ENCODE data around the gene SNRNP40. TPM values are rescaled to one million over a fixed set of nuclear protein-coding genes. Genes with fewer than 3 reads are reported as not detected.
"Not testable (repeated sequence)": the region's sequence is repeated elsewhere in the genome, so short reads cannot be mapped to it uniquely, and the experiment has no call there.

The SNRNP40 gene
- total RNA-seq, 3 donors from 2014 or later: 40.2 to 73.4 (median 66.6) TPM

DNA sequence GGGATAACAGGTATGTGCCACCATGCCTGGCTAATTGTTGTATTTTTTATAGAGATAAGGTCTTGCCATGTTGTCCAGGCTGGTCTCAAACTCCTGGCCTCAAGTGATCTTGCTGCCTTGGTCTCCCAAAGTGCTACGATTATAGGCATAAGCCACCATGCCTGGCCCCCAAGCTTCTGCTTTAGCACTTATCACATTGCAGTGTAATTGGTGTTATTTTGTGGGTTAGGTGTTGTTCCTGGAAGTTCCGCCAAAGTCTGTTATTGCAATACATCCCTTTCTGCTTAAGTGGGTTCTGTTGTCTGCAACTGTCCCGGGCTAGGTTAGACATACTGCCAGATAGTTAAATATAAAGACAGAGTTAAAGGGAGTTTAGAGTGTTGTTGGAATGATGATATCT, 3.6 kb upstream of the SNRNP40 start:
- H3K27me3 ChIP-seq: no peaks in the 10 kb centered on the region
- TF ChIP-seq POLR2AphosphoS5 (IDR thresholded peaks at IDR 0.05) (no peak), POLR2A (IDR thresholded peaks at IDR 0.05) (no peak)
- TF ChIP-seq, protein P1, sequence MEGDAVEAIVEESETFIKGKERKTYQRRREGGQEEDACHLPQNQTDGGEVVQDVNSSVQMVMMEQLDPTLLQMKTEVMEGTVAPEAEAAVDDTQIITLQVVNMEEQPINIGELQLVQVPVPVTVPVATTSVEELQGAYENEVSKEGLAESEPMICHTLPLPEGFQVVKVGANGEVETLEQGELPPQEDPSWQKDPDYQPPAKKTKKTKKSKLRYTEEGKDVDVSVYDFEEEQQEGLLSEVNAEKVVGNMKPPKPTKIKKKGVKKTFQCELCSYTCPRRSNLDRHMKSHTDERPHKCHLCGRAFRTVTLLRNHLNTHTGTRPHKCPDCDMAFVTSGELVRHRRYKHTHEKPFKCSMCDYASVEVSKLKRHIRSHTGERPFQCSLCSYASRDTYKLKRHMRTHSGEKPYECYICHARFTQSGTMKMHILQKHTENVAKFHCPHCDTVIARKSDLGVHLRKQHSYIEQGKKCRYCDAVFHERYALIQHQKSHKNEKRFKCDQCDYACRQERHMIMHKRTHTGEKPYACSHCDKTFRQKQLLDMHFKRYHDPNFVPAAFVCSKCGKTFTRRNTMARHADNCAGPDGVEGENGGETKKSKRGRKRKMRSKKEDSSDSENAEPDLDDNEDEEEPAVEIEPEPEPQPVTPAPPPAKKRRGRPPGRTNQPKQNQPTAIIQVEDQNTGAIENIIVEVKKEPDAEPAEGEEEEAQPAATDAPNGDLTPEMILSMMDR (IDR thresholded peaks at IDR 0.05): no peak
- H3K9me3 ChIP-seq: no peaks in the 10 kb centered on the region
- no peak overlapping the region for H3K4me3 ChIP-seq
- H3K36me3 ChIP-seq: no peaks in the 10 kb centered on the region
- no peak overlapping the region for H3K27ac ChIP-seq
- intact Hi-C loops (cut with DNase I; ENCODE audit: low total_unique reads): no loop called here
- no peak for DNase-seq (ENCODE audit: low spot score in 2 of 2)
- peaks cover 0 to 14% of the 10 kb centered on the region in 2 donors for H3K4me1 ChIP-seq

DNA sequence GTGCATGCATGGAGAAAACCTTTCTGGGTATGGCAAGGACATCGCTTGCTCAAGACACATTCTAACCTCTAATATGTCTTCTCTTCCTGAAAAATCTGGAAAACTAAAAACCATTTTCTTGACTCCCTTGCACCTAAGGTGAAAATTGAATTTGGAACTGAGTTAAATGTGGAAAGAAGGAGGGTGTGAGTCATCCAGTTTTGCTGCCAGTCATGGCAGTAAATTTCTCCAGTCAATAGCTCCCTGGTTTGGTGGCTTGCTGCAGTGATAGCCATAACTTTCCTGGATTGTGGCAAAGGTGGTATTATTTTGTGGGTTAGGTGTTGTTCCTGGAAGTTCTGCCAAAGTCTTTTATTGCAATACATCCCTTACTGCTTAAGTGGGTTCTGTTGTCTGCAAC, 2.8 kb upstream of the SNRNP40 start:
- Histone ChIP-seq H3K4me1 (peaks cover 0 to 14% of the 10 kb centered on the region in 2 donors), H3K9me3 (no peaks in the 10 kb centered on the region), H3K4me3 (no peak overlapping the region), H3K36me3 (no peaks in the 10 kb centered on the region), H3K27me3 (no peaks in the 10 kb centered on the region), H3K27ac (no peak overlapping the region)
- TF ChIP-seq POLR2A (IDR thresholded peaks at IDR 0.05) (no peak), POLR2AphosphoS5 (IDR thresholded peaks at IDR 0.05) (no peak)
- TF ChIP-seq, protein P1 (IDR thresholded peaks at IDR 0.05): no peak
- DNase-seq (ENCODE audit: low spot score in 2 of 2): no peak
- intact Hi-C loops (cut with DNase I; ENCODE audit: low total_unique reads): no loop called here

- peaks cover 0 to 14% of the 10 kb centered on the region in 2 donors for H3K4me1 ChIP-seq
- H3K27ac ChIP-seq: peak overlapping the region; percentile 96
- no peak for DNase-seq (ENCODE audit: low spot score in 2 of 2)
- H3K9me3 ChIP-seq: no peaks in the 10 kb centered on the region
- no peaks in the 10 kb centered on the region for H3K27me3 ChIP-seq
- H3K36me3 ChIP-seq: no peaks in the 10 kb centered on the region
- TF ChIP-seq, protein P1 (IDR thresholded peaks at IDR 0.05): no peak
- TF ChIP-seq POLR2A (IDR thresholded peaks at IDR 0.05) (no peak), POLR2AphosphoS5 (IDR thresholded peaks at IDR 0.05) (no peak)
- peak overlapping the region; percentile 81 to 98 (median 93) for H3K4me3 ChIP-seq
- intact Hi-C loops (cut with DNase I; ENCODE audit: low total_unique reads): no loop called here
Measured at GRCh38 chr1:31297277-31298247, 974 bp upstream of the SNRNP40 start.

DNA sequence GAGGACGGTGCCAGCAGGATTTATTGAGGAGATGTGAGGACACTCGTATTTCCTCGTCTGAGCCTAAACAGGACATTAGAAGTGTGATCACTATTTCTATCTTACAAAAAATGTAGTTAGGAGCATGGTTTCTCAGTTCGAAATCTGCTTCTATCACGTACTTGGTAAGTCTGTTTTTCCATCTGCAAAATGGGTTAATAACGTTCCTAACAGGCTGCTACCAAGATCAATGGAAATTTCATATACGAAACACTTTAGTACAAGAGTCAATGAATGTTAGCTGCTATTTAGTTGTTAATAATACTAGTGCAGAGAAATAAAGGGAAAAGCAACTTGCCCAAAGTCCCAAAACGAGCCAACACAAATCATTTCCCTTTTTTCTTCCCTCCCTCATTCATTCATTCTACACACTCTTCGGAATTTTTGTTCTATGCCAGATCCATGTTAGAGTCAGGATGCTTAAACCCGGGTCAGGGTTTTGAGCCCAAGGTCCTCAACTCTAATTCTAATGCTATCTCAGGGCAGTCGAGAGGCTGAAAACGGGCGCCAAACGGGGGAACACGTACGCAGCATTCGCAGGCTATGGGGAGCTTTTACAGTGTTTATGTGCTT, 608 bp downstream of the SNRNP40 start:
- Histone ChIP-seq H3K36me3 (no peaks in the 10 kb centered on the region), H3K9me3 (no peaks in the 10 kb centered on the region), H3K27ac (peak overlapping the region; percentile 85 to 96), H3K27me3 (no peaks in the 10 kb centered on the region), H3K4me3 (peak overlapping the region; percentile 81 to 98 (median 93)), H3K4me1 (peaks cover 0 to 14% of the 10 kb centered on the region in 2 donors)
- TF ChIP-seq POLR2AphosphoS5 (IDR thresholded peaks at IDR 0.05) (no peak), POLR2A (IDR thresholded peaks at IDR 0.05) (no peak)
- TF ChIP-seq, protein P1 (IDR thresholded peaks at IDR 0.05): no peak
- DNase-seq (ENCODE audit: low spot score in 2 of 2): no peak
- intact Hi-C loops (cut with DNase I; ENCODE audit: low total_unique reads): no loop called here

- peaks cover 7% of the 10 kb centered on the region for H3K36me3 ChIP-seq
- H3K27ac ChIP-seq: no peak overlapping the region
- H3K4me1 ChIP-seq: no peaks in the 10 kb centered on the region
- no peak for DNase-seq (ENCODE audit: low spot score in 2 of 2)
- no peaks in the 10 kb centered on the region for H3K9me3 ChIP-seq
- intact Hi-C loops (cut with DNase I; ENCODE audit: low total_unique reads): no loop called here
- no peaks in the 10 kb centered on the region for H3K27me3 ChIP-seq
- TF ChIP-seq POLR2AphosphoS5 (IDR thresholded peaks at IDR 0.05) (no peak), POLR2A (IDR thresholded peaks at IDR 0.05) (no peak)
- TF ChIP-seq, protein P1 (IDR thresholded peaks at IDR 0.05): no peak
- no peak overlapping the region for H3K4me3 ChIP-seq
Measured at GRCh38 chr1:31289021-31289420, 7.6 kb downstream of the SNRNP40 start.

GRCh38 chr1:31287791-31288190, 8.8 kb downstream of the SNRNP40 start:
- H3K4me1 ChIP-seq; H3K36me3 ChIP-seq; H3K9me3 ChIP-seq; intact Hi-C loops (cut with DNase I; ENCODE audit: low total_unique reads); H3K27ac ChIP-seq; DNase-seq (ENCODE audit: low spot score in 2 of 2); H3K27me3 ChIP-seq; H3K4me3 ChIP-seq: not testable (repeated sequence)

DNA sequence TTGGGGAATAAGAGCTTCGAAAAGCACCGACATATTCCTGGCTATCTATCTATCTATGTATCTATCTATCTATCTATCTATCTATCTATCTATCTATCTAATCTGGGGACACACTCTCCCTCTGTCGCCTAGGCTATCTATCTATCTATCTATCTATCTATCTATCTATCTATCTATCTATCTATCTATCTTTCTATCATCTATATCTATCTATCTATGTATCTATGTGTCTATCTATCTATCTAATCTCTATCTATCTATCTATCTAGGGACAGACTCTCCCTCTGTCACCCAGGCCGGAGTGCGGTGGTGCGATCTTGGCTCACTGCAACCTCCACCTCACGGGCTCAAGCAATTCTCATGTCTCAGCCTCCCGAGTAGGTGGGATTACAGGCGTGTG, 14.2 kb downstream of the SNRNP40 start:
- H3K27ac ChIP-seq; DNase-seq (ENCODE audit: low spot score in 2 of 2); H3K4me3 ChIP-seq; H3K36me3 ChIP-seq; H3K9me3 ChIP-seq; intact Hi-C loops (cut with DNase I; ENCODE audit: low total_unique reads); H3K4me1 ChIP-seq; H3K27me3 ChIP-seq: not testable (repeated sequence)
